CD4-positive, alpha-beta T cell treated with Interleukin-17A for 4 hours (primary cell): ENCODE results near the gene CCDC39.
A peak's percentile ranks its signal among the peaks of the same experiment; 100 is the strongest.

Source experiments
- DNase-seq: peaks from one replicate; pipeline ENCODE4 v3.0.0-alpha.2; 2020; ENCODE audit warnings: mixed read lengths

The CCDC39 gene

DNA sequence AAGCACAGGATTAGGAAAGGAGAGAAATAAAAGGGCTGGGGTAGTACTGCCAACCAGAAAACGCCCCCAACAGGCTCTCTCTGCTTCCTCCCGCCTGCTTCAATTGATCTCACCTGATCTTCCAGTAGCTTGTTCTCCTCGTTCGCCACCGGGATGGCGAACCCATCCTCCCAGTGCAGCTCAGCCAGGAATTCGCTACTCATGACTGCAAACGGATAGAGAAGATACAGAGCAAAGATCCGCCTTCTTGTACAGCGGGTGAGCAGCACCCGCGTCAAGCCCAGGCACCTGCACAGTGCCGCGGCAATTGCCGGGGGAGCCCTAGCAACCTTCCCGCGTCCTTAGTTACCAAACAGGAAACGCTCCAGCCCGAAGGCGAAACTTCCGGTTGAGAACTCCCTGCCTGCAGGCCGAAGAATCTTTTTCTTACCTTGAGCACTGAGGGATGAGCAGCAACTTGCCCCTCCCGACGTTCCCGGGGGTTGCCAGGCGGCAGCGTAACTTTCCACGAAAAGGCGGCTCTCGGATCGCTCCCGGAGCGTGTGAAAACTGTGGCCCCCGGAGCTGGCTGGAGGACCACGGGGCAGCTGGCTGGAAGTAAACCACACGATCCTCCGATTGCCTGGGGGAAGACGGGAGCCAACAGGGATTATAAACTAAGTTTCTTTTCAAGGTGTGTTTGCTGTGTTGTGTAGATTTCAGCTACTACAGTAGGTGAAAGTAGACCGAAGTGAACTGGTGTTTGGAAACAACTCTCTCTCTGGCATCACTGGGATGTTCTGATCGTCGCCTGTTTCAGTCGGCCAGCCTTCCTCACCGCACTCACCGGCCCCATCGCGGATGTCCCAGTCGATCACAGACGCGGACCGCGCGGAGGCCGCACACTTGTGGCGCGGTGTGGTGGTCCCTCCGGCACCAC is at the start of gene CCDC39:
Gene CCDC39 (minus strand): TSS at position 312 of the 919 bp plus-strand sequence. CDS start 109 bp downstream, at position 203.
- peak; percentile 77 for DNase-seq

GRCh38 chr3:180720012-180720411 is 40.7 kb upstream of the CCDC39 start:
- DNase-seq = no peak

DNA sequence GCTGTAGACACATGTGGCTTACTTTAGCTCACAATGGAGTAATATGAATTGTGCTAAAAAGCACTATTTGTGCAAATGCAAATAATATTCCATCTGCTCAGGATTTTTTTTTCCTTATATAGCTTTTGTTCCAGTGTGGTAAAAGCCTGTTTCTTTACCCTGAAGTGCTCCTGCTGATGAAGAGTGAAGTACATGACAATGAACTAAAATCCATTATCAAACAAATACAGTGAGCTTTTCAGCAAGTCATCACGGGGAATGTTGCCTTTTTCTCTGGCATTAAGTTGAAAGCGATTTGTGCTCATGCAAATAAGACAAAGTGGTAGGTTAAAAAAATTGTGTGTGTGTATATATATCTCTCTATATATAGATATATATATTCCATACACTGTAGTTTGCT is 28.6 kb upstream of the CCDC39 start:
- no peak for DNase-seq

DNA sequence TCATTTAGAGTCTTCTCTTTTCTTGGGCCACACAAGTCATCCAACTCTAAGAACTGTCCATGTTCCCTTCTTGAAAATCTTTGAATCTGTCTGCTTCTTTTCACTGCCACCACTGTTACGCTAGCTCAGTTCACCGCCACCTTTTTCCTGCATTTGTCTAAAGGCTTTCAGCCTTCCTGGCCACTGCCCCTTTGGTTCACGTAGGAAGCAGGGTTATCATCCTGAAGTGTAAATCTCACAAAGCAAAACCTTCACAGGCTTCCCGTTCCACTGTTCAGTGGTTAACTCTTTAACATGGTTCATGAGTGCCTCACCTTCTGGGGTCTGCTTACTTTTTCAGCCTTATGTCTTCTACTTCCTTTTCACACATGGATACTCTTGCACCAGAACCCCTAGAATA is 26.3 kb upstream of the CCDC39 start:
- no peak for DNase-seq

DNA sequence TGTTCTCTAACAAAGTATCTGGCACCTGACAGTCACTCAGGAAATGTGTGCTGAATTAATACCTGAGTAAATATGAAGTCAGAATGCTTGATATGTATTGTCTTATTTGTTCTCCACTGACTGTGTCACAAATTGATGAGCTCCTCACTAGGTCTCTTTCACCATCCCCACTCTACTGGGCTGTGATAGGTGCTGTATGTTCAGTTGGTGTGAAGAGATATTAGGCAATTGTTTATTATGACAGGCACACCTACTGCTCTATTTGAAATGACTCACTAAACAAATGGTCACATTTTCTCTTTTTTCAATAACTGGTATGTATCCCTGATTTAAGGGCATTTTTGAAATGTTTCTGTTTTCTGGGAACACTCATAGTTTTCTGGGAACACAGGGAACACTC is 25.2 kb upstream of the CCDC39 start:
- DNase-seq = no peak

DNA sequence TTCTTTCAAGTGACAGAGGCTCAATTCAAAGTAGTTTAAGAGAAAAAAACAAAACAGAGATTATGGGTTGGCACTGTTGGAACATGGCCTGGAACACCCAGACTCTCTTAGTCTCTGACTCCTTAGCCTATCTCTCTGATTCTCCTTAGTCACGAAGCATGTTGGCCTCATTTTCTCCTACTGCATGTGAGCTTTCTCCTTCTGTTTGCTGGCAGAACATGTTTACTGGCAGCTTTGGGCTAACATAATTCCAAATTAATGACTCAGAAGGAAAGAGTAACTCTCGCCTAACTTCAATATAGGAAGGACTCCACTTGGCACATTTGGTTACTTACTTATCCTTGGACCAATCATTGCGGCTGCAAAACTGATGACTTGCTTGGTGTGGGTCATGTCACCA is 21.7 kb upstream of the CCDC39 start:
- DNase-seq = no peak

GRCh38 chr3:180698760-180699270 is 19.5 kb upstream of the CCDC39 start:
- no peak for DNase-seq

DNA sequence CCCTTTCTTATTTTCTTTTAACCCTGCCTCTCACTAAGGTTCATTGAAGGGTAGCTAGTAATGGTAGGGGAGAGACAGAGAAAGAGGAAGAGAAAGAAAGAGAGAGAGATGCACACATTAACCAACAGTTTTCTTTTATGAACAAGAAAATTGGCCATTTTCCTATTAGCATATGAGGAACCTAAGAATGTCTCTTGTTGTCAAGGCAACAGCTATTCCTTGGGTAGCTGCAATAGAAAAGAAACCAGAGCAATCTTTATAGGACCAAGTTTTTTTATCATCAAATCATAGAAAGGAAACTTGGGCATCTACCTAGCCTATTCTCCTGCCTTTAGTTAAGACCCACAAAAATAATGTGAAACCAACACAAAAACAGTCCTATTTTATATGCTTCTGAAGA is 15.0 kb upstream of the CCDC39 start:
- no peak for DNase-seq

DNA sequence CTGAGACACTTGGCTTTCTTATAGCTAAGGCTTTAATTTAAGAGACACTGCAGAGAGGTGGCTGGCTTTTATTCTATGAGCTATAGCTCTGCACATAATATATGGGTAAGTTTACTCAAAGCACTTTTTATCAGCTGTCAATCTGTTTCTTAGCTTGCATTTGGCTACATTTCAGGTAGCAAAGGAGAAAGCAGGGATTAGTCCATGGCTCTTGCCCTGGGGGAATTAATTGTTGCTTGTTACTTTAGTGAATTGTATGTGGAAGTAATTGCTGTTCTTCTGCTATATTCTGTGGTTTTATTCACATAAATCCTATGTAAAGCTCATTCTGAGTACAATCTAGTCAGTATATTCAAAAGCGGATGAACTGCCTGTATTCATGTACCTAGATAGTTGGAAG is 14.4 kb upstream of the CCDC39 start:
- DNase-seq = no peak

- DNase-seq = no peak
Measured at GRCh38 chr3:180690061-180690460, 10.8 kb upstream of the CCDC39 start.

GRCh38 chr3:180684807-180685206 is 5.5 kb upstream of the CCDC39 start:
- DNase-seq = no peak

DNA sequence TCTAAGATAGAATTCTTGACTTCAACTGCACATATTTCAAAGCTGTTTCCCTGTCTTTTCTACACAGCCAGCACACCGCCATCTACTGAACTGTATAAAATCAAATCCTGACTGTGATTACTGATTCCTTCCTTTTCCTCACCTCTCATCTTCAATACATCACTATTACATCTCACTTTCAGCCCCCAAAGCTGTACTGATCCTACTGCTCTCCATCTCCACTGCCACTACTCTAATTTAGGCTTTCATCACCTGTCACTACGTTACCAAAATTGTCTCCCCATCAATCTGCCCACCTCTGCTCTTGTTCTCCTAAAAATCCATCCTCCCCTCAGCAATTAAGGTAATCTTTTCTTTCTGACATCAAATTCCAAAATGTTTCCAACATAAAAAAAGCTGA is 4.5 kb upstream of the CCDC39 start:
- DNase-seq = no peak

DNA sequence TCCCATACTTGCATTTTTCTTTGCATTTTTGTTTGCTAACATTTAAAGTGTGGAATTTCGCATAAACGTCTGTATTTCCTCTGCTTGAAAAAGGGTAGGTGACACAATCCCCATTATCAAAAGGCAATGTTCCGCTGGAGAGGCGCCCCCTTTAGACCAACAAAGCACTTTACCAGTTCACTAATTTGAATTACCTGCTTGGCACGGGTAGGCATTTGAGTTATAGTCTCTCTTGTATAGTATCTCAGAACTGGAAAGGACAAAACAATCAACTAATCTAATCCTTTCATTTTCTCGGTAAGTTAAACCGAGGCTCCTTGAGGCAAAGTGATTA is 775 bp upstream of the CCDC39 start:
- peak; percentile 37 for DNase-seq

- no peak for DNase-seq
Measured at GRCh38 chr3:180678231-180678630, 1.1 kb downstream of the CCDC39 start.

- DNase-seq = no peak
Measured at GRCh38 chr3:180661444-180661843, 17.8 kb downstream of the CCDC39 start.

GRCh38 chr3:180657094-180657493 is 22.2 kb downstream of the CCDC39 start:
- no peak for DNase-seq

DNA sequence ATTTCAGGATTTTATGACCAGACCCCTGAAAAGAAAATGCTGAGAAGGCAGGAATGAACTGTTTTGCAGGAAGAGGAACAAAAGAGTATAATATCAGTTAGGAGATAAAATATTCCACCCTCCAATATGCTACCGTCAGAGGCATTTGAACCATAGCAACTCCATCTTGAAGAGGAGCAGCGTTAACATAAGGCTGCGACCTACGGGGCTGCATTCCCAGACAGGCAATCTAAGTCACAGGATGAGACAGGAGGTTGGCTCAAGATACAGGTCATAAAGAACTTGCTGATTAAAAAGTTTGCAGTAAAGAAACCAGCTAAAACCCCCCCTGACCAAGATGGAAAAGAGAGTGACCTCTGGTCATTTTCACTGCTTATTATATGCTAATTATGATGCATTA is 22.9 kb downstream of the CCDC39 start:
- no peak for DNase-seq

- no peak for DNase-seq
Measured at GRCh38 chr3:180646187-180646790, 33.0 kb downstream of the CCDC39 start.

DNA sequence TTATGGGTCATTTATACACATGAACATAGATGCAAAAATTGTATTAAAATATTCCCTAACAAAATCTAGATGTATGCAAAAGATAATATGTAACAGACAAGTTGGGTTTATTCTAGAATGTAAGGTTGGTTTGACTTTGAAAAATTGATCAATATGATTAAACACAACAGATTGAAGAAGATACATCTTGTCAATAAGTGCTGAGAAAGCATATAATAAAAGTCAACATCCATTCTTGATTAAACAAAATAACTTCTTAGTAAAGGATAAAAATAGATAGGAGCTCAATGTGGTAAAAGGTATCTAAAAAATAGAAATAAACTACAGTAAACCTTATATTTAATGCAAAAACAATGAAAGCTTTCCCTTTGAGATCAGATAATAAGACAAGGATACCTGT is 38.3 kb downstream of the CCDC39 start:
- no peak for DNase-seq

- no peak for DNase-seq
Measured at GRCh38 chr3:180633722-180634121, 45.6 kb downstream of the CCDC39 start.

DNA sequence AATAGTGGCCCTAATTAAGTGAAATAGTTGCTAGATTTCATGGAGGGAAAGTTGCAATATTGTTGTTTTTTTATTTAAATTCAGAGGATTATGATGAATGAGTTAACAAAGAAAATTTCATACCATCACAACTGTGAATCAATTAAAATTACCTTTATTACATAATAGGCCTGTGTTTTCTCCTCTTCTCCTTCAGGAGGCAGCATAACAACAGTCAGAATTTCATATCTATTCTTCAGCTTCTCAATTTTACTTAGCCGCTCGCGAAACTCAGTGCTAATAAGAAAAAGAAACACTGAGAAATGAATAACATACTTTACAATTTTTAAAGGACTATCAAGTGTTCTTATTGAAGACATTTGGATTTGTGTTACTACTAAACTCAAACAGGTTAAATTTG is 48.0 kb downstream of the CCDC39 start:
- no peak for DNase-seq

DNA sequence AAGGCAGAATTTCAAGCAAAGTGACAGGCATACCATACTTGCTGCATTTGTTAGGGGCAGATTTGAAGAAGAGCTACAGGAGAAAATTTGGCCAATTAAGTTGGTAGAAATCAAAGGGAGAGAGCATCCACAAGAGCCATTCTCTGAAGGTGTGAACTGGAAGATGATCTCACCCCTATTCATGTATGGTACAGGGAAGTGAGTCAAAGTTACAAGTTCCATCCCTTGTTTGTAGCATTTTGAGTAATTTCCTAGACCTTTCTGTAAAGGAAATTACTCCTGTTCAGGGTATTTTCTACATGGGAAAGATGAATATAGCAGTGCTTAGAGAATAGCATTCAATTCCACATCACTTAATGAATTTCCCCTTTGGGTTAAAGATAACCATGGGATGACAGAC is 48.9 kb downstream of the CCDC39 start:
- DNase-seq = no peak

DNA sequence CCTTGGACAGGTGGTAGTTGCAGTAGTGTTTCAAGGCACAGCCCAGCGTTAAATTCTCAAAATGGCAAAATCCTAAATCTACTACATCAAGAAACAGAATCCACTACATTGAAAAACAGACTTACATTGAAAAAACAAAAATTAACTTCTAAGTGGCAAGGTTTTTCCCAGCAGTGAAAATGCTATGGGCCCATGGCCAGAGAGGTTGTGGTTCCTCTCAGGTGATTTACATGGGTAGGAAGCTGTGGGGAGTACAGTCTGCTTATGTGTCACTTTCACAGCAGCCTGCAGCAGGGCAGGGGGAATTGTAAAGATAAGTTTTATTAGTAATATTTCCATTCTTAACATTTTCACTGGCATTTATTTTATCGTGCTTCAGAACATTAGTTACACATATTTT is 52.4 kb downstream of the CCDC39 start:
- no peak for DNase-seq

- DNase-seq = no peak
Measured at GRCh38 chr3:180624714-180625113, 54.6 kb downstream of the CCDC39 start.
